ENCODE data around the gene SUPT6H.

- no peak for TF ChIP-seq POLR2A (IDR thresholded peaks at IDR 0.05)
- no peak for TF ChIP-seq CTCF (IDR thresholded peaks at IDR 0.05)
- TF ChIP-seq EP300 (IDR thresholded peaks at IDR 0.05; ENCODE audit: low read depth), result no peak
These were observed 76.0 kb downstream of the SUPT6H start for GRCh38 chr17:28737770-28738679.

Data from transverse colon (tissue), 3 donors.